Liver (tissue), 9 donors: ENCODE measurements around the gene TCERG1L. TPM values are rescaled to one million over a fixed set of nuclear protein-coding genes. Genes with fewer than 3 reads are reported as not detected.

ENCODE experiments used
- DNase-seq: peaks from one replicate; pipeline ENCODE4 v3.0.0-alpha.2; 2017; ENCODE audit warnings: low spot score
- H3K27ac ChIP-seq, 2 donors: one replicate each; pipeline ENCODE4 v1.7.0; 2013; ENCODE audit warnings: inconsistent platforms in 2 of 2, low read length in 2 of 2, control low read depth in 1 of 2, low read depth in 1 of 2, mild to moderate bottlenecking in 1 of 2
- H3K27me3 ChIP-seq, 4 donors: one replicate each; pipeline versions ENCODE4 v1.6.1 to v1.7.0; 2013; ENCODE audit warnings: low read length in 3 of 4, inconsistent platforms in 1 of 4, mild to moderate bottlenecking in 1 of 4, moderate library complexity in 1 of 4; ENCODE audit not compliant: control insufficient read depth in 4 of 4, insufficient read depth in 4 of 4
- H3K36me3 ChIP-seq, 4 donors: one replicate each; pipeline versions ENCODE4 v1.6.1 to v1.7.0; 2013; ENCODE audit warnings: low read length in 3 of 4, mild to moderate bottlenecking in 3 of 4, low read depth in 1 of 4, moderate library complexity in 1 of 4; ENCODE audit not compliant: control insufficient read depth in 4 of 4, insufficient read depth in 3 of 4
- H3K4me1 ChIP-seq, 4 donors: one replicate each; pipeline versions ENCODE4 v1.6.1 to v1.7.0; 2013; ENCODE audit warnings: low read length in 3 of 4, mild to moderate bottlenecking in 3 of 4, moderate library complexity in 1 of 4; ENCODE audit not compliant: control insufficient read depth in 4 of 4, insufficient read depth in 4 of 4
- H3K4me3 ChIP-seq, 3 donors: one replicate each; pipeline versions ENCODE4 v1.6.1 to v1.7.0; 2013; ENCODE audit warnings: low read length in 3 of 3, control low read depth in 1 of 3, low read depth in 1 of 3, mild to moderate bottlenecking in 1 of 3
- H3K9ac ChIP-seq, 2 donors: one replicate each; pipeline ENCODE4 v1.7.0; 2013; ENCODE audit warnings: low read length in 2 of 2, mild to moderate bottlenecking in 2 of 2, moderate library complexity in 2 of 2, control low read depth in 1 of 2, low read depth in 1 of 2
- H3K9me3 ChIP-seq, 4 donors: one replicate each; pipeline versions ENCODE4 v1.6.1 to v1.7.0; 2013; ENCODE audit warnings: low read length in 3 of 4; ENCODE audit not compliant: control insufficient read depth in 4 of 4
- CTCF ChIP-seq: fragments of 150-350 bp; IDR thresholded peaks from 2 replicates; pipeline ENCODE4 v1.5.1; 2017; ENCODE audit warnings: improper control_type of control experiment, low read depth, low read length; ENCODE audit not compliant: missing input control
- EGR1 ChIP-seq, 2 donors: IDR thresholded peaks; 2 replicates each; pipeline ENCODE4 v1.6.1; 2016 to 2018; ENCODE audit warnings: antibody characterized with exemption in 2 of 2, low read depth in 2 of 2
- GABPA ChIP-seq, 2 donors: IDR thresholded peaks in 1 of 2; conservative IDR thresholded peaks in 1 of 2; 2 replicates each; pipeline ENCODE4 v1.6.1; 2016; ENCODE audit warnings: antibody characterized with exemption in 2 of 2, mild to moderate bottlenecking in 1 of 2, moderate library complexity in 1 of 2
- HNF4G ChIP-seq: IDR thresholded peaks from 2 replicates; pipeline ENCODE4 v1.6.1; 2016; ENCODE audit warnings: antibody characterized with exemption
- JUND ChIP-seq, 2 donors: IDR thresholded peaks; 2 replicates each; pipeline ENCODE4 v1.6.1; 2016; ENCODE audit warnings: antibody characterized with exemption in 2 of 2
- NR2F2 ChIP-seq: IDR thresholded peaks from 2 replicates; pipeline ENCODE4 v1.6.1; 2016; ENCODE audit warnings: antibody characterized with exemption
- RAD21 ChIP-seq, 2 donors: IDR thresholded peaks; 2 replicates each; pipeline ENCODE4 v1.6.1; 2016; ENCODE audit warnings: antibody characterized with exemption in 2 of 2, mild to moderate bottlenecking in 2 of 2
- SP1 ChIP-seq: IDR thresholded peaks from 2 replicates; pipeline ENCODE4 v1.6.1; 2018; ENCODE audit warnings: antibody characterized with exemption, mild to moderate bottlenecking
- TAF1 ChIP-seq: conservative IDR thresholded peaks from 2 replicates; pipeline ENCODE4 v1.6.1; 2016; ENCODE audit warnings: antibody characterized with exemption, mild to moderate bottlenecking
- WGBS: extraction: QIAGEN DNeasy Blood & Tissue Kit; methylation state at CpG from one replicate; pipeline ENCODE4 v1.1.7; 2013; 5-methylcytosine and 5-hydroxymethylcytosine counted together
- polyA plus RNA-seq, 2 donors: library from polyadenylated mRNA; stranded (reverse) in 1 of 2; unstranded in 1 of 2; fragments of 200-250 nt in 1 of 2; fragments of >200 nt in 1 of 2; fragmentation: Nextera tagmentation in 1 of 2; extraction: Ambion mirVana in 1 of 2; gene quantifications; one replicate each; pipeline versions ENCODE4 v1.2.1 to v1.2.3, GENCODE V29; 2013 to 2015
- total RNA-seq, 2 donors: library from RNA; depleted of rRNA; stranded (reverse); fragments of >200 nt; gene quantifications; one replicate each; pipeline ENCODE4 v1.2.3, GENCODE V29; 2014
- TF ChIP-seq, protein P1 (sequence below): IDR thresholded peaks from 2 replicates; pipeline ENCODE4 v1.6.1; 2016; ENCODE audit warnings: antibody characterized with exemption, mild to moderate bottlenecking
- TF ChIP-seq, protein P2 (sequence below): IDR thresholded peaks from 2 replicates; pipeline ENCODE4 v1.6.1; 2016; ENCODE audit warnings: antibody characterized with exemption
- donor health status: healthy.
- donor health status: healthy.
- donor health status: healthy.
- donor health status: healthy.
- donor health status: healthy.

The TCERG1L gene
- total and polyA plus RNA-seq, 4 donors = not detected

GRCh38 chr10:131141207-131141606 is 170.3 kb downstream of the TCERG1L start (continued):
- TF ChIP-seq, protein P1, sequence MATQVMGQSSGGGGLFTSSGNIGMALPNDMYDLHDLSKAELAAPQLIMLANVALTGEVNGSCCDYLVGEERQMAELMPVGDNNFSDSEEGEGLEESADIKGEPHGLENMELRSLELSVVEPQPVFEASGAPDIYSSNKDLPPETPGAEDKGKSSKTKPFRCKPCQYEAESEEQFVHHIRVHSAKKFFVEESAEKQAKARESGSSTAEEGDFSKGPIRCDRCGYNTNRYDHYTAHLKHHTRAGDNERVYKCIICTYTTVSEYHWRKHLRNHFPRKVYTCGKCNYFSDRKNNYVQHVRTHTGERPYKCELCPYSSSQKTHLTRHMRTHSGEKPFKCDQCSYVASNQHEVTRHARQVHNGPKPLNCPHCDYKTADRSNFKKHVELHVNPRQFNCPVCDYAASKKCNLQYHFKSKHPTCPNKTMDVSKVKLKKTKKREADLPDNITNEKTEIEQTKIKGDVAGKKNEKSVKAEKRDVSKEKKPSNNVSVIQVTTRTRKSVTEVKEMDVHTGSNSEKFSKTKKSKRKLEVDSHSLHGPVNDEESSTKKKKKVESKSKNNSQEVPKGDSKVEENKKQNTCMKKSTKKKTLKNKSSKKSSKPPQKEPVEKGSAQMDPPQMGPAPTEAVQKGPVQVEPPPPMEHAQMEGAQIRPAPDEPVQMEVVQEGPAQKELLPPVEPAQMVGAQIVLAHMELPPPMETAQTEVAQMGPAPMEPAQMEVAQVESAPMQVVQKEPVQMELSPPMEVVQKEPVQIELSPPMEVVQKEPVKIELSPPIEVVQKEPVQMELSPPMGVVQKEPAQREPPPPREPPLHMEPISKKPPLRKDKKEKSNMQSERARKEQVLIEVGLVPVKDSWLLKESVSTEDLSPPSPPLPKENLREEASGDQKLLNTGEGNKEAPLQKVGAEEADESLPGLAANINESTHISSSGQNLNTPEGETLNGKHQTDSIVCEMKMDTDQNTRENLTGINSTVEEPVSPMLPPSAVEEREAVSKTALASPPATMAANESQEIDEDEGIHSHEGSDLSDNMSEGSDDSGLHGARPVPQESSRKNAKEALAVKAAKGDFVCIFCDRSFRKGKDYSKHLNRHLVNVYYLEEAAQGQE = no peak
- no peak for TF ChIP-seq RAD21 (IDR thresholded peaks at IDR 0.05)
- TF ChIP-seq NR2F2 = no peak
- TF ChIP-seq TAF1 = no peak
- TF ChIP-seq, protein P2, sequence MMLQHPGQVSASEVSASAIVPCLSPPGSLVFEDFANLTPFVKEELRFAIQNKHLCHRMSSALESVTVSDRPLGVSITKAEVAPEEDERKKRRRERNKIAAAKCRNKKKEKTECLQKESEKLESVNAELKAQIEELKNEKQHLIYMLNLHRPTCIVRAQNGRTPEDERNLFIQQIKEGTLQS = no peak
- TF ChIP-seq CTCF = no peak
- TF ChIP-seq HNF4G = no peak
- no peak for TF ChIP-seq SP1

DNA sequence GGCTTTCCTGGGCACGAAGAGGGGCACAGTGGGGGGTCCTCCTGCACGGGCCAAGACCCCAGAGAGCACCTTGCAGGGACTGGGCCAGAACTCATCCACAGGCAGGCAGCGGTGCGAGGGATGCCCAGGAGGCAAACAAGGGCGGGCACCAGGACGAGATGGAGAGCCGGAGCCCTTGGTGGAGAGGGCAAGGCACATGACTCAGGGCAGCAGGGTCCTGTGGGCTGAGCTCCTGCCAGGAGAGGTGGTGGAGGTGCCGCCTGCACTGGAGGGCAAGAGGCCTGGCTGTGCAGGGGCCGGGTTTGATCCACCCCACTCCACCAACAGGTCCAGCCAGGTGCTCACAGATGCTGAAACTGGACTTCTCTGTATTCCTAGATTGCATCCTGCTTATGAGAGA is 170.9 kb downstream of the TCERG1L start:
- Histone ChIP-seq H3K27ac (no peak overlapping the region), H3K9me3 (peaks cover 0 to under 1% (median 0%) of the 10 kb centered on the region in 4 donors), H3K27me3 (peaks cover 0 to 3% (median 0%) of the 10 kb centered on the region in 4 donors), H3K9ac (no peak overlapping the region), H3K36me3 (no peaks in the 10 kb centered on the region), H3K4me1 (no peaks in the 10 kb centered on the region), H3K4me3 (no peak overlapping the region)
- TF ChIP-seq GABPA (IDR thresholded peaks at IDR 0.05 in 1 of 2, conservative IDR thresholded peaks at IDR 0.05 in 1 of 2) = no peak
- TF ChIP-seq CTCF = no peak
- no peak for TF ChIP-seq EGR1 (IDR thresholded peaks at IDR 0.05; ENCODE audit: low read depth in 2 of 2)
- TF ChIP-seq, protein P1 = no peak
- TF ChIP-seq SP1 = no peak
- TF ChIP-seq, protein P2 = no peak
- TF ChIP-seq RAD21 (IDR thresholded peaks at IDR 0.05) = no peak
- TF ChIP-seq JUND (IDR thresholded peaks at IDR 0.05) = no peak
- 71% methylated on average over 9 of the region's 9 CpGs for WGBS
- DNase-seq = no peak
